ENCODE measurements around the gene SMCO2. TPM values are rescaled to one million over a fixed set of nuclear protein-coding genes. Genes with fewer than 3 reads are reported as not detected.

Gene SMCO2
- polyA plus RNA-seq, 3 donors, result 17.4 TPM; not detected in 2

GRCh38 chr12:27428466-27428865 lies 18.1 kb upstream of the SMCO2 start:
- intact Hi-C loops (cut with micrococcal nuclease), result no loop called here
- no peak for DNase-seq
- peaks cover 0 to 1% (median 0%) of the 10 kb centered on the region in 3 donors for H3K27me3 Mint-ChIP-seq (ENCODE audit: low read depth in 3 of 3)
- H3K9me3 Mint-ChIP-seq, result peaks cover 0 to 3% (median 0%) of the 10 kb centered on the region in 7 donors
- no peaks in the 10 kb centered on the region for H3K27me3 ChIP-seq (ENCODE audit: control insufficient read depth in 2 of 2, insufficient read depth in 2 of 2, low read length in 2 of 2)
- TF ChIP-seq CTCF (IDR thresholded peaks at IDR 0.05), result no peak
- no peak overlapping the region for H3K9ac ChIP-seq (ENCODE audit: insufficient read depth, low read length, poor library complexity, severe bottlenecking)
- H3K27ac Mint-ChIP-seq, result no peak overlapping the region
- H3K4me1 ChIP-seq (ENCODE audit: control insufficient read depth in 1 of 2, insufficient read depth in 2 of 2, low read length in 2 of 2), result peaks cover 16 to 18% of the 10 kb centered on the region in 2 donors
- H3K27ac ChIP-seq (ENCODE audit: low read depth in 1 of 2, low read length in 2 of 2), result no peak overlapping the region
- H3K79me2 ChIP-seq (ENCODE audit: insufficient read depth, low read length), result no peaks in the 10 kb centered on the region
- H3K4me2 ChIP-seq (replicated peaks; ENCODE audit: extremely low read depth, low read length, poor library complexity, severe bottlenecking), result no peak overlapping the region
- no peak overlapping the region for H3K4me3 Mint-ChIP-seq
- H3K36me3 ChIP-seq (replicated peaks in 1 of 2; ENCODE audit: control insufficient read depth in 1 of 2, insufficient read depth in 2 of 2, low read length in 2 of 2), result no peaks in the 10 kb centered on the region
- peaks cover 24% of the 10 kb centered on the region for H3K4me1 Mint-ChIP-seq
- no peak overlapping the region for H3K4me3 ChIP-seq (replicated peaks in 1 of 3; ENCODE audit: low read depth in 2 of 3, low read length in 3 of 3)
- no peaks in the 10 kb centered on the region for H3K9me3 ChIP-seq (replicated peaks in 1 of 2; ENCODE audit: control insufficient read depth in 1 of 2, insufficient read depth in 1 of 2, low read length in 2 of 2)
- no peaks in the 10 kb centered on the region for H4K20me1 ChIP-seq (ENCODE audit: insufficient read depth, low read length)
- no peaks in the 10 kb centered on the region for H3K36me3 Mint-ChIP-seq
- H2AFZ ChIP-seq (ENCODE audit: insufficient read depth, low read depth, low read length, poor library complexity, severe bottlenecking), result no peak overlapping the region

GRCh38 chr12:27429606-27430005 lies 16.9 kb upstream of the SMCO2 start:
- no peaks in the 10 kb centered on the region for H3K79me2 ChIP-seq (ENCODE audit: insufficient read depth, low read length)
- H3K9ac ChIP-seq (ENCODE audit: insufficient read depth, low read length, poor library complexity, severe bottlenecking), result no peak overlapping the region
- H3K9me3 Mint-ChIP-seq, result peaks cover 0 to 3% (median 0%) of the 10 kb centered on the region in 7 donors
- peaks cover 24% of the 10 kb centered on the region for H3K4me1 Mint-ChIP-seq
- DNase-seq, result no peak
- no peak overlapping the region for H2AFZ ChIP-seq (ENCODE audit: insufficient read depth, low read depth, low read length, poor library complexity, severe bottlenecking)
- TF ChIP-seq CTCF (IDR thresholded peaks at IDR 0.05), result no peak
- H4K20me1 ChIP-seq (ENCODE audit: insufficient read depth, low read length), result no peaks in the 10 kb centered on the region
- no peaks in the 10 kb centered on the region for H3K27me3 ChIP-seq (ENCODE audit: control insufficient read depth in 2 of 2, insufficient read depth in 2 of 2, low read length in 2 of 2)
- H3K4me3 ChIP-seq (replicated peaks in 1 of 3; ENCODE audit: low read depth in 2 of 3, low read length in 3 of 3), result no peak overlapping the region
- no peak overlapping the region for H3K4me2 ChIP-seq (replicated peaks; ENCODE audit: extremely low read depth, low read length, poor library complexity, severe bottlenecking)
- H3K27me3 Mint-ChIP-seq (ENCODE audit: low read depth in 3 of 3), result no peaks in the 10 kb centered on the region
- H3K36me3 ChIP-seq (replicated peaks in 1 of 2; ENCODE audit: control insufficient read depth in 1 of 2, insufficient read depth in 2 of 2, low read length in 2 of 2), result no peaks in the 10 kb centered on the region
- peaks cover 16 to 18% of the 10 kb centered on the region in 2 donors for H3K4me1 ChIP-seq (ENCODE audit: control insufficient read depth in 1 of 2, insufficient read depth in 2 of 2, low read length in 2 of 2)
- intact Hi-C loops (cut with micrococcal nuclease), result loop anchor here in 1 of 2 donors (10.0 kb wide), 1 partner anchor 195 kb away; no protein-coding TSS in a partner anchor
- no CpG with 5 or more reads among the region's 2 CpGs for WGBS (ENCODE audit: insufficient coverage)
- no peak overlapping the region for H3K27ac ChIP-seq (ENCODE audit: low read depth in 1 of 2, low read length in 2 of 2)
- no peaks in the 10 kb centered on the region for H3K36me3 Mint-ChIP-seq
- H3K4me3 Mint-ChIP-seq, result no peak overlapping the region
- no peaks in the 10 kb centered on the region for H3K9me3 ChIP-seq (replicated peaks in 1 of 2; ENCODE audit: control insufficient read depth in 1 of 2, insufficient read depth in 1 of 2, low read length in 2 of 2)
- no peak overlapping the region for H3K27ac Mint-ChIP-seq
